H1 (cell line): ENCODE data around the gene SNX24. TPM values are rescaled to one million over a fixed set of nuclear protein-coding genes. Genes with fewer than 3 reads are reported as not detected.

ENCODE experiments used
- CTCF ChIA-PET: fragments of 300-600 bp; sonication (Branson Sonifier 250); formaldehyde crosslinking; loops from one replicate; lab custom pipeline; 2021; ENCODE audit not compliant: partially characterized antibody; lab: Charles Lee
- POLR2A ChIA-PET: fragments of 300-600 bp; sonication (Branson Sonifier 250); formaldehyde crosslinking; loops from one replicate; lab custom pipeline; 2021; ENCODE audit warnings: inconsistent platforms; ENCODE audit not compliant: partially characterized antibody; lab: Charles Lee
- DNase-seq, 2 experiments: peaks; one replicate each; pipeline versions ENCODE4 v3.0.0 to v3.0.0-alpha.2; 2010 to 2022; ENCODE audit warnings: low spot score in 2 of 2, low read depth in 1 of 2, mixed read lengths in 1 of 2
- FAIRE-seq: peaks from 2 replicates; lab custom pipeline; 2011; peaks lifted over from hg19 to GRCh38; lab: Jason Lieb, UNC
- H2AFZ ChIP-seq: 2 replicates; pipeline ENCODE4 v1.8.1; 2012; ENCODE audit warnings: low read length, inconsistent platforms
- H2AK5ac ChIP-seq: 2 replicates; pipeline ENCODE4 v1.6.1; 2013; ENCODE audit warnings: low read depth, low read length
- H2BK120ac ChIP-seq: replicated peaks from 2 replicates; pipeline ENCODE3; 2013; ENCODE audit warnings: low read depth, low read length, inconsistent platforms
- H2BK12ac ChIP-seq: 2 replicates; pipeline ENCODE4 v1.6.1; 2013; ENCODE audit warnings: low read depth, low read length
- H2BK15ac ChIP-seq: 2 replicates; pipeline ENCODE4 v1.6.1; 2013; ENCODE audit warnings: low read length
- H2BK20ac ChIP-seq: 2 replicates; pipeline ENCODE4 v1.6.1; 2013; ENCODE audit warnings: low read length
- H2BK5ac ChIP-seq: 2 replicates; pipeline ENCODE4 v1.6.1; 2013; ENCODE audit warnings: low read depth, low read length
- H3K14ac ChIP-seq: 2 replicates; pipeline ENCODE4 v1.6.1; 2013; ENCODE audit warnings: inconsistent platforms; ENCODE audit not compliant: insufficient read length
- H3K18ac ChIP-seq: 2 replicates; pipeline ENCODE4 v1.6.1; 2013; ENCODE audit warnings: low read length; ENCODE audit errors: extremely low read depth
- H3K23ac ChIP-seq: 2 replicates; pipeline ENCODE4 v1.6.1; 2013; ENCODE audit warnings: inconsistent platforms; ENCODE audit not compliant: insufficient read length
- H3K23me2 ChIP-seq: 2 replicates; pipeline ENCODE4 v1.6.1; 2013; ENCODE audit warnings: low read depth, low read length
- H3K27ac ChIP-seq: 2 replicates; pipeline ENCODE4 v1.6.1; 2011; ENCODE audit warnings: low read depth, low read length, inconsistent platforms
- H3K27me3 ChIP-seq, 4 experiments: replicated peaks in 1 of 4; 1 replicate in 1 of 4; 2 replicates in 3 of 4; pipeline versions ENCODE4 v1.6.1 to v1.8.1; 2011 to 2013; ENCODE audit warnings: low read length in 3 of 4, mild to moderate bottlenecking in 3 of 4, inconsistent platforms in 2 of 4, mixed read lengths in 2 of 4, moderate library complexity in 1 of 4; ENCODE audit not compliant: control insufficient read depth in 3 of 4, insufficient read depth in 3 of 4; ENCODE audit errors: extremely low read depth in 1 of 4
- H3K36me3 ChIP-seq, 4 experiments: 2 replicates each; pipeline versions ENCODE4 v1.6.1 to v1.8.1; 2011 to 2013; ENCODE audit warnings: mild to moderate bottlenecking in 4 of 4, low read length in 3 of 4, moderate library complexity in 2 of 4, control low read depth in 1 of 4, inconsistent platforms in 1 of 4; ENCODE audit not compliant: insufficient read depth in 4 of 4, control insufficient read depth in 2 of 4
- H3K4ac ChIP-seq: replicated peaks from 2 replicates; pipeline ENCODE3; 2013; ENCODE audit warnings: low read length, low read depth, mixed read lengths, inconsistent platforms; ENCODE audit not compliant: insufficient read length
- H3K4me1 ChIP-seq, 4 experiments: replicated peaks in 1 of 4; 1 replicate in 1 of 4; 2 replicates in 3 of 4; pipeline versions ENCODE4 v1.6.1 to v1.8.1; 2011 to 2013; ENCODE audit warnings: low read length in 3 of 4, inconsistent platforms in 2 of 4, mixed read lengths in 1 of 4; ENCODE audit not compliant: insufficient read depth in 4 of 4, control insufficient read depth in 3 of 4
- H3K4me2 ChIP-seq, 2 experiments: 2 replicates each; pipeline versions ENCODE4 v1.6.1 to v1.8.1; 2011 to 2013; ENCODE audit warnings: low read depth in 2 of 2, low read length in 2 of 2, control low read depth in 1 of 2, inconsistent platforms in 1 of 2, mild to moderate bottlenecking in 1 of 2; ENCODE audit not compliant: insufficient read depth in 1 of 2
- H3K4me3 ChIP-seq, 4 experiments: fragments of 200-600, 300-600 bp in 1 of 4; sonication (generic), shearing (Covaris generic), sonication (Bioruptor Twin) in 1 of 4; 2 replicates each; pipeline versions ENCODE4 v1.5.1 to v1.8.1; 2011 to 2016; ENCODE audit warnings: low read length in 4 of 4, low read depth in 3 of 4, control low read depth in 2 of 4, inconsistent platforms in 2 of 4, mild to moderate bottlenecking in 2 of 4, mixed read lengths in 1 of 4, moderate library complexity in 1 of 4; ENCODE audit not compliant: insufficient read depth in 2 of 4; ENCODE audit errors: extremely low read depth in 1 of 4
- H3K56ac ChIP-seq: replicated peaks from 2 replicates; pipeline ENCODE3; 2013; ENCODE audit warnings: low read depth, mild to moderate bottlenecking, mixed read lengths, low read length, inconsistent platforms; ENCODE audit not compliant: insufficient read length
- H3K79me1 ChIP-seq: 2 replicates; pipeline ENCODE4 v1.6.1; 2013; ENCODE audit warnings: low read depth, low read length, control low read depth
- H3K79me2 ChIP-seq, 2 experiments: 2 replicates each; pipeline versions ENCODE4 v1.6.1 to v1.8.1; 2012 to 2013; ENCODE audit warnings: low read length in 2 of 2, mild to moderate bottlenecking in 2 of 2, inconsistent platforms in 1 of 2; ENCODE audit not compliant: insufficient read depth in 2 of 2, control insufficient read depth in 1 of 2
- H3K9ac ChIP-seq, 4 experiments: replicated peaks in 1 of 4; 1 replicate in 1 of 4; 2 replicates in 3 of 4; pipeline versions ENCODE4 v1.6.1 to v1.8.1; 2011 to 2013; ENCODE audit warnings: low read depth in 3 of 4, low read length in 3 of 4, control low read depth in 2 of 4, mild to moderate bottlenecking in 2 of 4, moderate library complexity in 2 of 4, inconsistent platforms in 1 of 4; ENCODE audit errors: extremely low read depth in 1 of 4
- H3K9me3 ChIP-seq, 2 experiments: 2 replicates each; pipeline versions ENCODE4 v1.6.1 to v1.8.1; 2012 to 2013; ENCODE audit warnings: mild to moderate bottlenecking in 2 of 2, moderate library complexity in 2 of 2, control low read depth in 1 of 2, inconsistent platforms in 1 of 2, low read depth in 1 of 2, low read length in 1 of 2, mixed read lengths in 1 of 2; ENCODE audit not compliant: insufficient read depth in 2 of 2
- H4K20me1 ChIP-seq, 2 experiments: replicated peaks in 1 of 2; 2 replicates each; pipeline versions ENCODE3 to v1.8.1; 2011 to 2013; ENCODE audit warnings: inconsistent platforms in 2 of 2, low read length in 2 of 2, mild to moderate bottlenecking in 1 of 2; ENCODE audit not compliant: insufficient read depth in 2 of 2, control insufficient read depth in 1 of 2
- H4K5ac ChIP-seq: 2 replicates; pipeline ENCODE4 v1.6.1; 2013; ENCODE audit warnings: low read length, low read depth, mixed read lengths, inconsistent platforms; ENCODE audit not compliant: insufficient read length
- H4K8ac ChIP-seq: 2 replicates; pipeline ENCODE4 v1.8.0; 2013; ENCODE audit warnings: mild to moderate bottlenecking, moderate library complexity, low read length, inconsistent platforms; ENCODE audit not compliant: insufficient read depth; ENCODE audit errors: extremely low read depth
- H4K91ac ChIP-seq: replicated peaks from 2 replicates; pipeline ENCODE3; 2013; ENCODE audit warnings: low read length, mixed read lengths, inconsistent platforms; ENCODE audit not compliant: insufficient read length
- ASH2L ChIP-seq: fragments of 200-600, 300-600 bp; sonication (generic); IDR thresholded peaks from one replicate; pipeline ENCODE4 v1.7.1; 2017; ENCODE audit warnings: low read length
- CHD2 ChIP-seq: IDR thresholded peaks from 2 replicates; pipeline ENCODE4 v1.6.1; 2012; ENCODE audit warnings: low read length, improper control_type of control experiment
- CREB1 ChIP-seq: IDR thresholded peaks from 2 replicates; pipeline ENCODE4 v1.6.1; 2012; ENCODE audit warnings: inconsistent platforms
- JUN ChIP-seq: IDR thresholded peaks from 2 replicates; pipeline ENCODE4 v1.6.1; 2011; ENCODE audit warnings: low read depth, mild to moderate bottlenecking, improper control_type of control experiment, low read length
- KDM5A ChIP-seq: fragments of 200-600 bp; IDR thresholded peaks from 2 replicates; pipeline ENCODE4 v1.7.1; 2012; ENCODE audit warnings: mild to moderate bottlenecking, low read length, inconsistent platforms, mixed read lengths
- NRF1 ChIP-seq: IDR thresholded peaks from 2 replicates; pipeline ENCODE4 v1.6.1; 2011; ENCODE audit warnings: mild to moderate bottlenecking, low read depth, low read length, improper control_type of control experiment
- PHF8 ChIP-seq: fragments of 200-600 bp; sonication (generic); conservative IDR thresholded peaks from 2 replicates; pipeline ENCODE4 v1.7.1; 2012; ENCODE audit warnings: low read depth, mild to moderate bottlenecking, inconsistent platforms, low read length, moderate library complexity
- RBBP5 ChIP-seq: IDR thresholded peaks from 2 replicates; pipeline ENCODE4 v1.7.1; 2012; ENCODE audit warnings: low read depth, mild to moderate bottlenecking, inconsistent platforms, low read length, moderate library complexity, borderline replicate concordance
- SAP30 ChIP-seq: fragments of 300-600 bp; sonication (generic); IDR thresholded peaks from 2 replicates; pipeline ENCODE4 v1.7.1; 2012; ENCODE audit warnings: low read length, moderate library complexity, mild to moderate bottlenecking, inconsistent platforms; ENCODE audit not compliant: insufficient read depth, insufficient replicate concordance
- SIRT6 ChIP-seq: IDR thresholded peaks from one replicate; pipeline ENCODE4 v1.7.1; 2012; ENCODE audit warnings: low read length, inconsistent platforms
- SP2 ChIP-seq: IDR thresholded peaks from 2 replicates; pipeline ENCODE4 v1.6.1; 2012; ENCODE audit warnings: mild to moderate bottlenecking, low read length, inconsistent platforms
- SRF ChIP-seq: IDR thresholded peaks from 2 replicates; pipeline ENCODE4 v1.6.1; 2011; ENCODE audit warnings: mild to moderate bottlenecking, low read depth, low read length, moderate library complexity
- SUZ12 ChIP-seq: fragments of 200-600 bp; sonication (generic); IDR thresholded peaks from 2 replicates; pipeline ENCODE4 v1.6.1; 2012; ENCODE audit warnings: mild to moderate bottlenecking, inconsistent platforms, low read length, moderate library complexity, mixed read lengths
- TCF12 ChIP-seq: IDR thresholded peaks from 2 replicates; pipeline ENCODE4 v1.6.1; 2011; ENCODE audit warnings: low read depth, mild to moderate bottlenecking, low read length
- YY1 ChIP-seq: IDR thresholded peaks from 2 replicates; pipeline ENCODE4 v1.6.1; 2011; ENCODE audit warnings: low read depth, mild to moderate bottlenecking, low read length
- WGBS, 2 experiments: shearing (Covaris generic) in 1 of 2; methylation state at CpG; one replicate each; pipeline versions ENCODE4 v1.1.6 to v1.1.7; 2013 to 2015; ENCODE audit warnings: low lambda C conversion rate in 2 of 2, mixed read lengths in 2 of 2, inconsistent platforms in 1 of 2, low coverage in 1 of 2, missing lambda C conversion rate in 1 of 2; ENCODE audit not compliant: insufficient replicate concordance in 2 of 2, insufficient coverage in 1 of 2, insufficient read length in 1 of 2; ENCODE audit errors: extremely low coverage in 1 of 2, missing lambda C conversion rate in 1 of 2; 5-methylcytosine and 5-hydroxymethylcytosine counted together
- polyA plus RNA-seq, 7 experiments: library from polyadenylated mRNA; depleted of rRNA in 3 of 7; stranded (reverse) in 5 of 7; unstranded in 2 of 7; fragments of >200 nt in 5 of 7; fragments of 200-250 nt in 2 of 7; gene quantifications; 1 replicate in 5 of 7; 2 replicates in 1 of 7; 4 replicates in 1 of 7; pipeline versions ENCODE4 v1.2.1 to v1.2.3, GENCODE V29; 2011 to 2013; ENCODE audit warnings: missing spikeins in 2 of 7, mixed read lengths in 2 of 7
- total RNA-seq: library from RNA; stranded (reverse); fragmentation: NEBNext Ultra II Directional; extraction: Animal tissue kit (Norgen Biotek cat#: 25700); gene quantifications from 2 replicates; pipeline ENCODE4 v1.2.1, GENCODE V29; 2021

Gene SNX24
- total and polyA plus RNA-seq, 2 of the 8 experiments (the other 6 are each of a cell fraction or from before 2014, with no cell fraction given) = 7.3 to 14.3 TPM

GRCh38 chr5:122985954-122986721, 140.7 kb downstream of the SNX24 start:
- H2AK5ac ChIP-seq = no peak overlapping the region
- FAIRE-seq (no peak), DNase-seq (no peak)
- ChIA-PET POLR2A (no interaction called here), CTCF (interaction anchor here (0.5 kb wide), 1 partner anchor 219 kb away, joined by 3 read pairs; no protein-coding TSS in a partner anchor)
- H3K4ac ChIP-seq = no peak overlapping the region
- H3K4me3 ChIP-seq = no peak overlapping the region
- no peak overlapping the region for H3K27ac ChIP-seq
- H3K14ac ChIP-seq = no peak overlapping the region
- H3K36me3 ChIP-seq = no peaks in the 10 kb centered on the region
- no peaks in the 10 kb centered on the region for H3K9me3 ChIP-seq
- H2BK15ac ChIP-seq = no peak overlapping the region
- no peak overlapping the region for H2BK120ac ChIP-seq
- H3K79me1 ChIP-seq = no peaks in the 10 kb centered on the region; the same call in 1 of the 2 replicates
- H4K91ac ChIP-seq = no peak overlapping the region
- no peak overlapping the region for H4K8ac ChIP-seq
- H3K9ac ChIP-seq = no peak overlapping the region
- H2BK12ac ChIP-seq = no peak overlapping the region
- no peak overlapping the region for H2BK20ac ChIP-seq
- H3K79me2 ChIP-seq = no peaks in the 10 kb centered on the region
- H3K27me3 ChIP-seq = no peaks in the 10 kb centered on the region
- no peak overlapping the region for H3K56ac ChIP-seq
- no peak overlapping the region for H2BK5ac ChIP-seq
- H3K23me2 ChIP-seq = no peaks in the 10 kb centered on the region
- no peak overlapping the region for H2AFZ ChIP-seq
- no peak overlapping the region for H3K23ac ChIP-seq
- no peaks in the 10 kb centered on the region for H4K20me1 ChIP-seq
- 0 out of 7 replicates have a peak, but pooled peaks cover 0 to 3% (median 0%) of the 10 kb centered on the region in 4 experiments for H3K4me1 ChIP-seq
- no peak overlapping the region for H4K5ac ChIP-seq
- WGBS, 2 experiments = 89% methylated on average over 2 of the region's 2 CpGs; no CpG with 5 or more reads in 1 of the 2 experiments
- no peak overlapping the region for H3K4me2 ChIP-seq
- H3K18ac ChIP-seq = no peak overlapping the region
- TF ChIP-seq SRF = no peak
- no peak for TF ChIP-seq SP2
- TF ChIP-seq NRF1 = no peak
- TF ChIP-seq SIRT6 = no peak
- no peak for TF ChIP-seq JUN
- no peak for TF ChIP-seq YY1
- no peak for TF ChIP-seq ASH2L
- no peak for TF ChIP-seq RBBP5
- TF ChIP-seq TCF12 = no peak
- TF ChIP-seq SAP30 = no peak
- no peak for TF ChIP-seq CHD2
- no peak for TF ChIP-seq SUZ12
- no peak for TF ChIP-seq PHF8
- TF ChIP-seq CREB1 = no peak
- TF ChIP-seq KDM5A = no peak
